H9 (cell line): ENCODE results near the gene DAB2IP. TPM values are rescaled to one million over a fixed set of nuclear protein-coding genes. Genes with fewer than 3 reads are reported as not detected.

Experiments
- DNase-seq: peaks from one replicate; pipeline ENCODE4 v3.0.0-alpha.2; 2017
- H2AFZ ChIP-seq: one replicate; pipeline ENCODE4 v1.6.1; 2013; ENCODE audit warnings: mild to moderate bottlenecking, low read length, control low read depth, moderate library complexity
- H2AK5ac ChIP-seq: 2 replicates; pipeline ENCODE4 v1.6.1; 2013; ENCODE audit warnings: low read length, control low read depth, mixed read lengths; ENCODE audit not compliant: insufficient read length
- H2BK120ac ChIP-seq: one replicate; pipeline ENCODE4 v1.6.1; 2013; ENCODE audit warnings: low read depth, mild to moderate bottlenecking, low read length, control low read depth, inconsistent platforms; ENCODE audit not compliant: poor library complexity, severe bottlenecking
- H2BK12ac ChIP-seq: 2 replicates; pipeline ENCODE4 v1.6.1; 2013; ENCODE audit warnings: low read length, control low read depth, mixed read lengths, low read depth; ENCODE audit not compliant: insufficient read length
- H2BK15ac ChIP-seq: 2 replicates; pipeline ENCODE4 v1.6.1; 2013; ENCODE audit warnings: low read depth, low read length, control low read depth
- H2BK20ac ChIP-seq: one replicate; pipeline ENCODE4 v1.6.1; 2013; ENCODE audit warnings: low read depth, mild to moderate bottlenecking, low read length, control low read depth, inconsistent platforms; ENCODE audit not compliant: poor library complexity, severe bottlenecking
- H2BK5ac ChIP-seq: 2 replicates; pipeline ENCODE4 v1.6.1; 2013; ENCODE audit warnings: low read length, control low read depth, mixed read lengths; ENCODE audit not compliant: insufficient read length
- H3K14ac ChIP-seq: 2 replicates; pipeline ENCODE4 v1.6.1; 2013; ENCODE audit warnings: low read length, control low read depth; ENCODE audit not compliant: insufficient read depth
- H3K18ac ChIP-seq: 2 replicates; pipeline ENCODE4 v1.6.1; 2013; ENCODE audit warnings: low read depth, mild to moderate bottlenecking, mixed read lengths, low read length, control low read depth; ENCODE audit not compliant: insufficient read length
- H3K23ac ChIP-seq: 2 replicates; pipeline ENCODE4 v1.6.1; 2013; ENCODE audit warnings: low read length, control low read depth, mixed read lengths, low read depth; ENCODE audit not compliant: insufficient read length
- H3K23me2 ChIP-seq: 2 replicates; pipeline ENCODE4 v1.6.1; 2013; ENCODE audit warnings: low read depth, mild to moderate bottlenecking, mixed read lengths, low read length, control low read depth; ENCODE audit not compliant: insufficient read length, poor library complexity, severe bottlenecking
- H3K27ac ChIP-seq: 2 replicates; pipeline ENCODE4 v1.5.1; 2013; ENCODE audit warnings: low read length, control low read depth, mixed read lengths, low read depth; ENCODE audit not compliant: insufficient read length
- H3K27me3 ChIP-seq: 2 replicates; pipeline ENCODE4 v1.6.1; 2013; ENCODE audit warnings: low read length, control low read depth, inconsistent platforms; ENCODE audit not compliant: insufficient read depth
- H3K4ac ChIP-seq: 2 replicates; pipeline ENCODE4 v1.6.1; 2013; ENCODE audit warnings: low read depth, mild to moderate bottlenecking, control low read depth, inconsistent platforms, low read length, moderate library complexity
- H3K4me1 ChIP-seq: 2 replicates; pipeline ENCODE4 v1.6.1; 2013; ENCODE audit warnings: low read length, control low read depth, inconsistent platforms; ENCODE audit not compliant: insufficient read depth
- H3K4me2 ChIP-seq: 2 replicates; pipeline ENCODE4 v1.6.1; 2013; ENCODE audit warnings: low read length, control low read depth, mixed read lengths; ENCODE audit not compliant: insufficient read length, insufficient read depth
- H3K56ac ChIP-seq: 2 replicates; pipeline ENCODE4 v1.6.1; 2013; ENCODE audit warnings: low read depth, mild to moderate bottlenecking, mixed read lengths, low read length, control low read depth; ENCODE audit not compliant: insufficient read length
- H3K79me1 ChIP-seq: 2 replicates; pipeline ENCODE4 v1.6.1; 2013; ENCODE audit warnings: low read depth, mild to moderate bottlenecking, moderate library complexity, low read length, control low read depth, inconsistent platforms; ENCODE audit not compliant: insufficient read depth, poor library complexity, severe bottlenecking
- H3K79me2 ChIP-seq: 2 replicates; pipeline ENCODE4 v1.6.1; 2013; ENCODE audit warnings: low read length, control low read depth, inconsistent platforms; ENCODE audit not compliant: insufficient read depth
- H3K9ac ChIP-seq: 2 replicates; pipeline ENCODE4 v1.6.1; 2013; ENCODE audit warnings: low read length, control low read depth, mixed read lengths; ENCODE audit not compliant: insufficient read length; ENCODE audit errors: extremely low read depth
- H3K9me3 ChIP-seq: one replicate; pipeline ENCODE4 v1.6.1; 2013; ENCODE audit warnings: low read depth, low read length, inconsistent platforms; ENCODE audit not compliant: control insufficient read depth
- H3T11ph ChIP-seq: one replicate; pipeline ENCODE4 v1.6.1; 2013; ENCODE audit warnings: mild to moderate bottlenecking, low read length, control low read depth, inconsistent platforms
- H4K20me1 ChIP-seq: one replicate; pipeline ENCODE4 v1.6.1; 2013; ENCODE audit not compliant: control insufficient read depth, insufficient read length, insufficient read depth
- H4K5ac ChIP-seq: 2 replicates; pipeline ENCODE4 v1.6.1; 2013; ENCODE audit warnings: low read depth, mild to moderate bottlenecking, mixed read lengths, low read length, control low read depth; ENCODE audit not compliant: insufficient read length
- H4K8ac ChIP-seq: replicated peaks from 2 replicates; pipeline ENCODE4 v1.6.1; 2013; ENCODE audit warnings: low read length, control low read depth, mixed read lengths, low read depth; ENCODE audit not compliant: insufficient read length
- H4K91ac ChIP-seq: 2 replicates; pipeline ENCODE4 v1.6.1; 2013; ENCODE audit warnings: low read depth, mild to moderate bottlenecking, moderate library complexity, mixed read lengths, low read length, control low read depth; ENCODE audit not compliant: insufficient read length
- H3K27ac Mint-ChIP-seq, 3 experiments: 2 replicates in 2 of 3; 3 replicates in 1 of 3; pipeline ENCODE4 v1.8.0; 2020 to 2021; ENCODE audit warnings: mixed read lengths in 3 of 3, mild to moderate bottlenecking in 1 of 3, moderate library complexity in 1 of 3
- H3K27me3 Mint-ChIP-seq: 2 replicates; pipeline ENCODE4 v1.8.0; 2021; ENCODE audit warnings: low read depth, mild to moderate bottlenecking, moderate library complexity, mixed read lengths
- H3K36me3 Mint-ChIP-seq, 3 experiments: 2 replicates in 2 of 3; 3 replicates in 1 of 3; pipeline ENCODE4 v1.8.0; 2020 to 2021; ENCODE audit warnings: low read depth in 3 of 3, mixed read lengths in 3 of 3; ENCODE audit not compliant: insufficient read depth in 1 of 3
- H3K4me1 Mint-ChIP-seq, 2 experiments: 2 replicates each; pipeline ENCODE4 v1.8.0; 2020; ENCODE audit warnings: mixed read lengths in 2 of 2
- H3K4me3 Mint-ChIP-seq, 2 experiments: 2 replicates in 1 of 2; 3 replicates in 1 of 2; pipeline ENCODE4 v1.8.0; 2020 to 2021; ENCODE audit warnings: mild to moderate bottlenecking in 2 of 2, mixed read lengths in 2 of 2, moderate library complexity in 1 of 2
- H3K9me3 Mint-ChIP-seq, 2 experiments: 2 replicates in 1 of 2; 3 replicates in 1 of 2; pipeline ENCODE4 v1.8.0; 2020; ENCODE audit warnings: mild to moderate bottlenecking in 2 of 2, mixed read lengths in 2 of 2, moderate library complexity in 1 of 2
- CTCF ChIP-seq: fragments of 200-600 bp; sonication (generic); conservative IDR thresholded peaks from 3 replicates; pipeline ENCODE4 v1.8.0; 2021; ENCODE audit warnings: antibody characterized with exemption, mild to moderate bottlenecking
- WGBS: extraction: QIAGEN DNeasy Blood & Tissue Kit; methylation state at CpG from one replicate; pipeline ENCODE4 v1.1.7; 2013; ENCODE audit warnings: missing lambda C conversion rate, low lambda C conversion rate, mixed read lengths; ENCODE audit not compliant: insufficient read length; ENCODE audit errors: extremely low coverage; 5-methylcytosine and 5-hydroxymethylcytosine counted together
- total RNA-seq: library from RNA; stranded (reverse); gene quantifications from 2 replicates; pipeline ENCODE4 v1.2.1, GENCODE V29; 2021

The DAB2IP gene
- total RNA-seq, 1 experiment from 2014 or later = 22.6 TPM

- Histone ChIP-seq H3K4me2 (no peak overlapping the region), H2BK12ac (no peak overlapping the region), H3K9me3 (no peaks in the 10 kb centered on the region), H3K27me3 (no peaks in the 10 kb centered on the region), H3K14ac (no peak overlapping the region), H3K4ac (no peak overlapping the region), H4K8ac (no peak overlapping the region), H2BK120ac (no peak overlapping the region), H3K79me1 (no peaks in the 10 kb centered on the region), H3T11ph (no peak overlapping the region), H3K9ac (no peak overlapping the region), H2BK20ac (no peak overlapping the region), H2AFZ (no peak overlapping the region), H3K79me2 (no peaks in the 10 kb centered on the region), H3K56ac (no peak overlapping the region), H3K4me1 (no peaks in the 10 kb centered on the region), H3K23me2 (no peaks in the 10 kb centered on the region), H3K23ac (no peak overlapping the region), H2BK5ac (no peak overlapping the region), H3K27ac (no peak overlapping the region), H4K5ac (no peak overlapping the region), H2AK5ac (no peak overlapping the region), H4K20me1 (no peaks in the 10 kb centered on the region), H3K18ac (no peak overlapping the region), H2BK15ac (no peak overlapping the region), H4K91ac (no peak overlapping the region)
- no peak overlapping the region for H3K4me3 Mint-ChIP-seq
- peaks cover 0 to under 1% of the 10 kb centered on the region in 2 experiments; a peak in 1 of 5 replicates for H3K9me3 Mint-ChIP-seq
- H3K27me3 Mint-ChIP-seq = no peaks in the 10 kb centered on the region; the same call in 1 of the 2 replicates
- peaks cover 24 to 28% of the 10 kb centered on the region in 2 experiments for H3K4me1 Mint-ChIP-seq
- no CpG with 5 or more reads among the region's 9 CpGs for WGBS
- no peak for TF ChIP-seq CTCF
- no peak for DNase-seq
- no peaks in the 10 kb centered on the region for H3K36me3 Mint-ChIP-seq
- H3K27ac Mint-ChIP-seq = no peak overlapping the region
Measured at GRCh38 chr9:121811140-121811539, 159.7 kb downstream of the DAB2IP start.
